ENCODE data around the gene DAAM2.

DNA sequence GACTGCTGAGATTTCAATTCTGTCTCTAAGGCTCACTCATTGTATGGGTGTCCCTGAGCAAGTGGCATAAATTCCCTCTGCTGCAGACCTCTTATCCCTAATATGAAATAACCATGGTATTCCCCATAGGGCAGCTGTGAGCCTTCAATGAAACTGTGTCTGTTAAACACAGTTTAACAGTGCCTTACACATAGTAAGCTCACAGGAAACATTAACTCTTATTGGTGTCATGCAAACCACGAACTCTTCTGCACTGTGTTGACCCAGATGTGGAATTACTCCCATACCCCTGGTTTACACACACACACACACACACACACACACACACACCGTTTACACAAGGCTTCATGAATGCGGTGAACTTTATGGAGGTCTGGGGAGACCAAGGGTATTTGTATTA lies 23.2 kb downstream of the DAAM2 start:
- TF ChIP-seq, protein P1, sequence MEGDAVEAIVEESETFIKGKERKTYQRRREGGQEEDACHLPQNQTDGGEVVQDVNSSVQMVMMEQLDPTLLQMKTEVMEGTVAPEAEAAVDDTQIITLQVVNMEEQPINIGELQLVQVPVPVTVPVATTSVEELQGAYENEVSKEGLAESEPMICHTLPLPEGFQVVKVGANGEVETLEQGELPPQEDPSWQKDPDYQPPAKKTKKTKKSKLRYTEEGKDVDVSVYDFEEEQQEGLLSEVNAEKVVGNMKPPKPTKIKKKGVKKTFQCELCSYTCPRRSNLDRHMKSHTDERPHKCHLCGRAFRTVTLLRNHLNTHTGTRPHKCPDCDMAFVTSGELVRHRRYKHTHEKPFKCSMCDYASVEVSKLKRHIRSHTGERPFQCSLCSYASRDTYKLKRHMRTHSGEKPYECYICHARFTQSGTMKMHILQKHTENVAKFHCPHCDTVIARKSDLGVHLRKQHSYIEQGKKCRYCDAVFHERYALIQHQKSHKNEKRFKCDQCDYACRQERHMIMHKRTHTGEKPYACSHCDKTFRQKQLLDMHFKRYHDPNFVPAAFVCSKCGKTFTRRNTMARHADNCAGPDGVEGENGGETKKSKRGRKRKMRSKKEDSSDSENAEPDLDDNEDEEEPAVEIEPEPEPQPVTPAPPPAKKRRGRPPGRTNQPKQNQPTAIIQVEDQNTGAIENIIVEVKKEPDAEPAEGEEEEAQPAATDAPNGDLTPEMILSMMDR (IDR thresholded peaks at IDR 0.05): no peak
- TF ChIP-seq NRF1 (IDR thresholded peaks at IDR 0.05; ENCODE audit: low read depth, low read length) (no peak), TCF12 (IDR thresholded peaks at IDR 0.05) (no peak), RCOR1 (IDR thresholded peaks at IDR 0.05; ENCODE audit: low read length) (no peak), USF1 (IDR thresholded peaks at IDR 0.05; ENCODE audit: borderline replicate concordance, low read depth) (no peak), POLR2AphosphoS5 (IDR thresholded peaks at IDR 0.05; ENCODE audit: low read depth, low read length) (no peak), SIN3A (IDR thresholded peaks at IDR 0.05; ENCODE audit: borderline replicate concordance, low read depth, low read length) (no peak), REST (IDR thresholded peaks at IDR 0.05; ENCODE audit: low read depth, low read length) (no peak)
